UCSD-AML1 (cell line): ENCODE results near the gene CRYZ.
"Not testable (repeated sequence)": the region's sequence is repeated elsewhere in the genome, so short reads cannot be mapped to it uniquely, and the experiment has no call there.

Source experiments
- DNase-seq: peaks from one replicate; lab custom pipeline; 2025; ENCODE audit not compliant: unreplicated experiment; lab: John Stamatoyannopoulos, UW

Gene CRYZ

DNA sequence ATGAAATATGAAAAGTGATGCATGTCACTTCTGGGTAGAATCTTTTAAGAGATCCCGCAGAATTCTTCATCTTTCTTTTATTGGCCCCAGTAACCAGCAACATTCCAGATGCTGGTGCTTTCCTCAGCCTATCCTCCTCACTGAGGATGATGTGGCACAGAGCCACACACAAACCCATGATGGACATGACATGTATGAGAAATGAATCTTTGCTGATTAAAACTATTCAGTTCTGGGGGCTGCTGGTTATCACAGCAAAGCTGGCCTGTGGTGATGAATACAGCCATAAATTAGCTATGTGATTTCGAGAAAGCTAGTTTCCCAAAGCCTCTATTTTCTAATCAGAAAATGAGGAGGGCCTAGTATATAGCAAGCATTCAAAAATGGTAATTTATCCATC is 51.0 kb downstream of the CRYZ start:
- no peak for DNase-seq

DNA sequence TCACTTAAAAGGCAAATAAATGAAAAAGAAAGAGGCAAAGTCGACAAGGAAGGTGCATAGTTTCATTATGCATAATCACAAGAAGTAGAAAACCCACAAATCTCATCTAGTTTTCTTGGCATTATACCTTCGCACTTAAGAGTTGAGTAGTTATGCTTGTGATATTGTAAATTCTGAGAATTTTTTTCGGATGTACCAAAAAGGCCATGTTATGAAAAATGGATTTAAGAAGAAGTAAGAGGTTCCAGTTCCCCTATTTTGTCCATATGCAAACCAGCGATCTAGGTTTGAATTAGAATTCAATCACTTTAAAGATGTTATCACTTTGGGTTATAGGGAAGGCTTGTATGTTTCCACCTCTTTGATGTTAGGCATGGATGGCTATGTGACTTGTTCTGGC is 51.4 kb downstream of the CRYZ start:
- DNase-seq = no peak

DNA sequence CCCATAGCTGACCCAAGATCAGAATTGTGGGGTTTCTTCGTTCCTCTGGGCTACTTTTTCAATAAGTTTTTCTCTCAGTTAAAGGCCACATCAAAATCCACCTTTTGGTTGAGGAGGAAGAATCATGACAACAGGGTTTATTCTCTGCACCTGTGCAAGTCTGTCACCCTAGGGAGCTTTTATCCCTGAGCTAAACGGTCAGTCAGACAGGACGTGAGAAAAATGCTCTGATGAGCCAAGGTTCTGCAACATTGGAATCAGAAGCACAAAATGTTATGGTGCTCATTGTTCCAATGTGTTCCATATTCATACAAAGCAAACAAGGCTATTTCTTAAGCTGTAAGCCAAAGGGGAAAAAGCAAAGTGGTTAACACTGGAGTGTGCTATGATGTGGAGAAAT is 51.8 kb downstream of the CRYZ start:
- DNase-seq = no peak

DNA sequence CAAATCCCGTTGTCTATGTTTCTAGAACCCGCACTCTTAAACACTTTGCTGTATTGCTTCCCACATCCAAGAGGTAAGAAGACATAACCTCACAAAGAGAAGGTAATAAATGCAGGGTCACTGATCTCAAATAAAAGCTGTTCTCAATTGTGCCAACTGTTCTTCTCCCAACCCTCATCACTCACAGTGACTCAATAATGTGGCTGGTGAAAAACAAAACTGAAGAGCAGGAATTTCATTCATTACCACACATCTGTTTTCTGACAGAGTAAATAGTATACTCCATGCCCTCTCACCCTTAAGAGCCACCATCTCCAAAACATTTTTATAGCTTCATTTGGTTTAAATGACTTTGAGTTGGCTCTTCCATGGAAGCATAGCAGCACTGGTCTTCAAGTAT is 53.0 kb downstream of the CRYZ start:
- no peak for DNase-seq

DNA sequence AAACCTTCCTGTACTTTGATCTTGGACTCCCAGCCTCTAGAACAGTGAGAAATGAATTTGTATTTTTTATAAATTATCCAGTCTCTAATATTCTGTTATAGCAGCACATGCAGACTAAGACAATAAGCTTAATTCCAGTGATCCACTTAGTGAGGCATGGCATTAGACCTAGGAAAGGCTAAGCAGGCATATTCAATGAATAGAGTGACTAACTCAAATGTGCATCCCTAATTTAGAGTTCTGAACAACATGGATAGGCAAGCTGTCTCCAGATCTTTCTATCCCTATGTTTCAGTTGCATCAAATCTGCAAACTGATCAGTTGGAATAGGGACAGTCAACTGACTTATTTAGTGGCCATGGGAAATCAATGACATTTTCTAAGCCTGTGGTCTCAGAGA is 54.9 kb downstream of the CRYZ start:
- no peak for DNase-seq

DNA sequence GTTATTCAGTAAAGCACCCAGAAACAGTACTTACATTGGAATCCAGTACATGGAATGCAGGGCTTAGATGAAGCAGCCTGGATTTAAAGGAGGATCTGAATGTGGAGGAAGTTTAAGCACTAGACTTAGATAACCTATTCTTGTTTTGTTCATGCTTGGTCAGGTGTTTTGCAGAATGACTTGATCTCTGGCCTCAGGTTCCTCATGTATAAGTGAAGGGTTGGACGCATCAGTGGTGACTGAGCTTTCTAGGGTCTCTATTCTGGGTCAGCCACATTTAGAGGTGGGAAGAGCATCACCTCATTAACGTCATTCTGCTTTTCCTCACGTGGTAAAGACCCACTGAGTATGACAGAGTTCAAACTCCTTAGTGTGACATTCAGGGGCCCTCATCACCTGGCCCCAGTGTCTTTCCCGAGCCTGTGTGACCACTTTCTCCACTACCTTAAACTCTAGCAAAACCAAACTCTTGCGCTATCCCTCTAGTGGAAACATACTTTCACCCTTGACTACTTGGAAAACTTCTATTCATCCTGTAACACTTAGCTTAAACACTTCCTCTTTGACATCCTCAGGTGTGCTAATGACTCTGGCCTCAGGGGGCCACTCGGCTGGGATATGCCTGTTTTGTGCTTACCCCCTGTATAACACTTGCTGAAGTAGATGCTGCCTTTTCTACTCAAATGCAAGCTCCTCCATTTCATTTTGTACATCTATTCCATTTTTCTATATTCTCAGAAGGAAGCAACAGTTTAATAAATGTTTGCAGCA is 58.4 kb downstream of the CRYZ start:
- no peak for DNase-seq

DNA sequence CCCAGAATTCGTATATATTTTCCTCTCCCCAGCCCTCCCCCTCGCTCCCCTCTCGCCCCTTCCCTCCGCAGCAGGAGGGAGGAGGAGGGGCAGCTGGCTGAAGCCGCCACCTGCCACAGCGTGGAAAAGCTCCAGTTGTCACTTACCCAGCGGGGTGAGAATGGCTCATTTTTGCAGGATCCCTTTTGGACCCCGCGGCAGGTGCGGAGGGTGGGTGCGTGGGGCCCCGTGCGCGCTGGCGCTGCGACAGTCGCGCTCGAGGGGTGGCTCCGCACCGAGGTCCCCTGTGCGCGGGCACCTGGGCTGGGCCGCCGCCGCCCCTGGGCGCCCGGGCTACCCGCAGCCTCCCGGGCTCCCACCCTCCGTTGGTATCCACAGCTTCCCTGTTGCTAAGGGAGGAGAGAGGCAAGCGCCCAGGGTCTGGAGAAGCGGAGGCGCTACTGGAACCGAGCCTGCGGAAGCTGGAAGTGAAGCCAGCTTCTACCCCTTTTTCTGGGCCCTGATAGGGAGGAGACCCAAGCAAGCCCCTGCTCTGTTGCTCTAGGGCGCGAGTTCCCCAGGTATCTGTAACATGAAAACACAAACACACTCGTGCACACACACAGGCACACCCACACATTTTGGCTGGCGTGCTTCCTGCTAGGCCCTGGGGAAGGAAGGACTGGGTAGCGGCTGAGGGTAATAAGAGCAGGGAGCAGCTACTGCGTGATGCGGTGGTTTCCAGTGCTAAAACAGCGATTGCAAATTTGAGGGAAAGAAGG is 59.3 kb downstream of the CRYZ start, which contains the start of gene ERICH3:
ERICH3 (minus strand) TSS at position 442 of the 761 bp plus-strand sequence; CDS start at position 169, 273 bp downstream.
- no peak for DNase-seq

DNA sequence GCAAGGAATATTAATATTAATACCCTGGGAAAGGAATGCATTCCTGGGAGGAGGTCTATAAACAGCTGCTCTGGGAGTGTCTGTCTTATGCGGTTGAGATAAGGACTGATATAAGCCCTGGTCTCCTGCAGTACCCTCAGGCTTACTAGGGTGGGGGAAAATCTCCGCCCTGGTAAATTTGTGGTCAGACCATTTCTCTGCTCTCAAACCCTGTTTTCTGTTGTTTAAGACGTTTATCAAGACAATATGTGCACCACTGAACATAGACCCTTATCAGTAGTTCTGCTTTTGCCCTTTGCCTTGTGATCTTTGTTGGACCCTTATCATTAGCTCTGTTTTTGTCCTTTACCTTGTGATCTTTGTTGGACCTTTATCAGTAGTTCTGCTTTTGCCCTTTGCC is 62.0 kb downstream of the CRYZ start:
- not testable (repeated sequence) for DNase-seq
